OCI-LY1 (cell line): ENCODE results near the gene HCN4.

Experiments used
- H2AFZ ChIP-seq: fragments of 200-600 bp; sonication (generic), shearing (Covaris generic); 2 replicates; pipeline ENCODE4 v1.6.0; 2014; ENCODE audit warnings: antibody characterized with exemption, mild to moderate bottlenecking, low read length
- H3F3A ChIP-seq: fragments of 200-600 bp; sonication (generic), shearing (Covaris generic); 2 replicates; pipeline ENCODE4 v1.6.0; 2014; ENCODE audit warnings: mild to moderate bottlenecking, antibody characterized with exemption, low read length, moderate library complexity; ENCODE audit not compliant: insufficient read depth
- H3K27ac ChIP-seq: fragments of 200-600 bp; sonication (generic); 2 replicates; pipeline ENCODE4 v1.5.1; 2014; ENCODE audit warnings: low read length, mixed run types, mild to moderate bottlenecking, low read depth; ENCODE audit not compliant: poor library complexity, severe bottlenecking
- H3K27me3 ChIP-seq: fragments of 200-600 bp; sonication (generic); 2 replicates; pipeline ENCODE4 v1.6.0; 2014; ENCODE audit warnings: antibody characterized with exemption, mild to moderate bottlenecking, low read length, moderate library complexity; ENCODE audit not compliant: insufficient read depth
- H3K36me3 ChIP-seq: fragments of 200-600 bp; sonication (generic); 2 replicates; pipeline ENCODE4 v1.6.1; 2014; ENCODE audit warnings: mild to moderate bottlenecking, antibody characterized with exemption, low read length, moderate library complexity, mixed read lengths; ENCODE audit not compliant: insufficient read depth
- H3K4me1 ChIP-seq: fragments of 200-600 bp; sonication (generic); 2 replicates; pipeline ENCODE4 v1.5.1; 2014; ENCODE audit warnings: mild to moderate bottlenecking, low read length, moderate library complexity; ENCODE audit not compliant: insufficient read depth, severe bottlenecking
- H3K4me2 ChIP-seq: fragments of 200-600 bp; sonication (generic), shearing (Covaris generic); 2 replicates; pipeline ENCODE4 v1.6.1; 2014; ENCODE audit warnings: low read length
- H3K4me3 ChIP-seq: fragments of 200-600 bp; sonication (generic); 2 replicates; pipeline ENCODE4 v1.5.1; 2014; ENCODE audit warnings: low read length, low read depth, mild to moderate bottlenecking, mixed read lengths; ENCODE audit not compliant: poor library complexity, severe bottlenecking
- H3K79me2 ChIP-seq: fragments of 200-600 bp; shearing (Covaris generic); 2 replicates; pipeline ENCODE4 v1.6.1; 2016; ENCODE audit warnings: mixed run types, low read length, mixed read lengths; ENCODE audit not compliant: insufficient read depth
- H3K9ac ChIP-seq: fragments of 200-600 bp; sonication (generic), shearing (Covaris generic); 2 replicates; pipeline ENCODE4 v1.6.1; 2014; ENCODE audit warnings: mild to moderate bottlenecking, low read length, mixed read lengths
- H3K9me2 ChIP-seq: fragments of 200-600 bp; sonication (generic), shearing (Covaris generic); 2 replicates; pipeline ENCODE4 v1.6.1; 2014; ENCODE audit warnings: low read depth, mild to moderate bottlenecking, low read length, mixed read lengths
- H3K9me3 ChIP-seq: fragments of 200-600 bp; shearing (Covaris generic); 2 replicates; pipeline ENCODE4 v1.6.1; 2014; ENCODE audit warnings: low read length, mixed read lengths
- H4K20me1 ChIP-seq: fragments of 200-600 bp; sonication (generic), shearing (Covaris generic); 2 replicates; pipeline ENCODE4 v1.6.0; 2016; ENCODE audit warnings: mild to moderate bottlenecking, low read length; ENCODE audit not compliant: insufficient read depth
- EZH2 ChIP-seq: fragments of 200-600 bp; sonication (generic), shearing (Covaris generic); IDR thresholded peaks from 2 replicates; pipeline ENCODE4 v1.8.0; 2017; ENCODE audit warnings: borderline replicate concordance, mixed run types, mild to moderate bottlenecking, antibody characterized with exemption, low read length, moderate library complexity, mixed read lengths
- TF ChIP-seq, protein P1 (sequence below): fragments of 200-600 bp; sonication (generic), shearing (Covaris generic); IDR thresholded peaks from 2 replicates; pipeline ENCODE4 v1.5.1; 2017; ENCODE audit warnings: mild to moderate bottlenecking, antibody characterized with exemption, low read length, moderate library complexity, mixed read lengths

Gene HCN4

GRCh38 chr15:73345658-73346057 is 23.1 kb downstream of the HCN4 start:
- no peaks in the 10 kb centered on the region for H3K79me2 ChIP-seq
- no peaks in the 10 kb centered on the region for H3F3A ChIP-seq
- H3K4me2 ChIP-seq = no peak overlapping the region

GRCh38 chr15:73344056-73344455 is 24.7 kb downstream of the HCN4 start:
- H3F3A ChIP-seq = no peaks in the 10 kb centered on the region
- H3K27ac ChIP-seq = no peak overlapping the region
- no peak overlapping the region for H3K4me2 ChIP-seq
- H3K4me3 ChIP-seq = no peak overlapping the region
- H3K9ac ChIP-seq = no peak overlapping the region
- H3K9me3 ChIP-seq = peaks cover 3% of the 10 kb centered on the region; the same call in 1 of the 2 replicates
- TF ChIP-seq, protein P1, sequence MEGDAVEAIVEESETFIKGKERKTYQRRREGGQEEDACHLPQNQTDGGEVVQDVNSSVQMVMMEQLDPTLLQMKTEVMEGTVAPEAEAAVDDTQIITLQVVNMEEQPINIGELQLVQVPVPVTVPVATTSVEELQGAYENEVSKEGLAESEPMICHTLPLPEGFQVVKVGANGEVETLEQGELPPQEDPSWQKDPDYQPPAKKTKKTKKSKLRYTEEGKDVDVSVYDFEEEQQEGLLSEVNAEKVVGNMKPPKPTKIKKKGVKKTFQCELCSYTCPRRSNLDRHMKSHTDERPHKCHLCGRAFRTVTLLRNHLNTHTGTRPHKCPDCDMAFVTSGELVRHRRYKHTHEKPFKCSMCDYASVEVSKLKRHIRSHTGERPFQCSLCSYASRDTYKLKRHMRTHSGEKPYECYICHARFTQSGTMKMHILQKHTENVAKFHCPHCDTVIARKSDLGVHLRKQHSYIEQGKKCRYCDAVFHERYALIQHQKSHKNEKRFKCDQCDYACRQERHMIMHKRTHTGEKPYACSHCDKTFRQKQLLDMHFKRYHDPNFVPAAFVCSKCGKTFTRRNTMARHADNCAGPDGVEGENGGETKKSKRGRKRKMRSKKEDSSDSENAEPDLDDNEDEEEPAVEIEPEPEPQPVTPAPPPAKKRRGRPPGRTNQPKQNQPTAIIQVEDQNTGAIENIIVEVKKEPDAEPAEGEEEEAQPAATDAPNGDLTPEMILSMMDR = no peak
- TF ChIP-seq EZH2 = no peak
- H2AFZ ChIP-seq = no peak overlapping the region
- no peaks in the 10 kb centered on the region for H3K4me1 ChIP-seq
- H4K20me1 ChIP-seq = no peaks in the 10 kb centered on the region
- no peaks in the 10 kb centered on the region for H3K79me2 ChIP-seq
- no peaks in the 10 kb centered on the region for H3K36me3 ChIP-seq
- H3K27me3 ChIP-seq = no peaks in the 10 kb centered on the region
- H3K9me2 ChIP-seq = no peaks in the 10 kb centered on the region

More at GRCh38 chr15:73345658-73346057, 23.1 kb downstream of the HCN4 start:
- no peak overlapping the region for H3K4me3 ChIP-seq
- no peak overlapping the region for H3K27ac ChIP-seq
- H4K20me1 ChIP-seq = no peaks in the 10 kb centered on the region
- H3K9me2 ChIP-seq = no peaks in the 10 kb centered on the region
- H3K27me3 ChIP-seq = no peaks in the 10 kb centered on the region
- no peak overlapping the region for H3K9ac ChIP-seq
- no peak for TF ChIP-seq EZH2
- TF ChIP-seq, protein P1 = no peak
- H3K36me3 ChIP-seq = no peaks in the 10 kb centered on the region
- H3K4me1 ChIP-seq = no peaks in the 10 kb centered on the region
- no peak overlapping the region for H2AFZ ChIP-seq
- peaks cover 3% of the 10 kb centered on the region; the same call in 1 of the 2 replicates for H3K9me3 ChIP-seq

GRCh38 chr15:73341886-73342600 is 26.7 kb downstream of the HCN4 start:
- H3K4me3 ChIP-seq = no peak overlapping the region
- no peaks in the 10 kb centered on the region for H3K79me2 ChIP-seq
- H3K9ac ChIP-seq = no peak overlapping the region
- H3K4me2 ChIP-seq = no peak overlapping the region
- no peak overlapping the region for H3K27ac ChIP-seq
- no peak overlapping the region for H2AFZ ChIP-seq
- no peaks in the 10 kb centered on the region for H3F3A ChIP-seq
- no peaks in the 10 kb centered on the region for H3K4me1 ChIP-seq
- H3K27me3 ChIP-seq = no peaks in the 10 kb centered on the region
- TF ChIP-seq, protein P1 = no peak
- TF ChIP-seq EZH2 = no peak
- H4K20me1 ChIP-seq = no peaks in the 10 kb centered on the region
- H3K9me3 ChIP-seq = peaks cover 3% of the 10 kb centered on the region; the same call in 1 of the 2 replicates
- no peaks in the 10 kb centered on the region for H3K9me2 ChIP-seq
- no peaks in the 10 kb centered on the region for H3K36me3 ChIP-seq
